Right lung (tissue), 5 donors: ENCODE data around the gene GTF3A. TPM values are rescaled to one million over a fixed set of nuclear protein-coding genes. Genes with fewer than 3 reads are reported as not detected.

Experiments
- DNase-seq, 2 donors: peaks; one replicate each; pipeline ENCODE4 v3.0.0-alpha.2; 2013
- polyA plus RNA-seq, 5 donors: library from polyadenylated mRNA; unstranded; fragments of 120-200 nt; gene quantifications; one replicate each; pipeline versions ENCODE4 v1.2.1 to v1.2.3, GENCODE V29; 2013; ENCODE audit warnings: inconsistent platforms in 1 of 5, low replicate concordance in 1 of 5; ENCODE audit not compliant: insufficient read length in 5 of 5, insufficient read depth in 1 of 5

Gene GTF3A
- polyA plus RNA-seq, 5 donors: 73.3 to 88.2 (median 79.0) TPM

- DNase-seq: no peak
Observed at GRCh38 chr13:27403203-27403678, 21.2 kb upstream of the GTF3A start.

- no peak for DNase-seq
Observed at GRCh38 chr13:27403727-27404385, 20.6 kb upstream of the GTF3A start.

GRCh38 chr13:27404680-27405079, 19.7 kb upstream of the GTF3A start:
- no peak for DNase-seq

GRCh38 chr13:27405546-27406134, 18.8 kb upstream of the GTF3A start:
- DNase-seq: no peak

GRCh38 chr13:27406178-27406939, 18.1 kb upstream of the GTF3A start:
- no peak for DNase-seq

GRCh38 chr13:27408074-27408473, 16.3 kb upstream of the GTF3A start:
- no peak for DNase-seq

GRCh38 chr13:27409013-27409412, 15.4 kb upstream of the GTF3A start:
- no peak for DNase-seq

GRCh38 chr13:27411341-27411740, 13.1 kb upstream of the GTF3A start:
- no peak for DNase-seq

- DNase-seq: no peak
Observed at GRCh38 chr13:27415116-27415515, 9.3 kb upstream of the GTF3A start.

- DNase-seq: no peak
Observed at GRCh38 chr13:27419328-27419727, 5.1 kb upstream of the GTF3A start.

GRCh38 chr13:27421101-27421871, 3.1 kb upstream of the GTF3A start:
- no peak for DNase-seq

GRCh38 chr13:27423333-27423732, 1.1 kb upstream of the GTF3A start:
- no peak for DNase-seq

GRCh38 chr13:27425158-27425917, 919 bp downstream of the GTF3A start:
- DNase-seq: no peak

GRCh38 chr13:27425918-27426630, 1.7 kb downstream of the GTF3A start:
- DNase-seq: no peak

- no peak for DNase-seq
Observed at GRCh38 chr13:27427641-27428040, 3.2 kb downstream of the GTF3A start.

GRCh38 chr13:27428160-27428559, 3.7 kb downstream of the GTF3A start:
- no peak for DNase-seq

GRCh38 chr13:27432180-27432579, 7.8 kb downstream of the GTF3A start:
- no peak for DNase-seq

- DNase-seq: no peak
Observed at GRCh38 chr13:27432611-27433210, 8.3 kb downstream of the GTF3A start.

- no peak for DNase-seq
Observed at GRCh38 chr13:27437126-27437525, 12.7 kb downstream of the GTF3A start.

GRCh38 chr13:27440408-27440807, 16.0 kb downstream of the GTF3A start:
- DNase-seq: no peak
